Measurements from ENCODE around the gene SFXN5. TPM values are rescaled to one million over a fixed set of nuclear protein-coding genes. Genes with fewer than 3 reads are reported as not detected.
A peak's percentile ranks its signal among the peaks of the same experiment; 100 is the strongest.

The SFXN5 gene
- total RNA-seq, 1 donor from 2014 or later: 13.1 TPM

DNA sequence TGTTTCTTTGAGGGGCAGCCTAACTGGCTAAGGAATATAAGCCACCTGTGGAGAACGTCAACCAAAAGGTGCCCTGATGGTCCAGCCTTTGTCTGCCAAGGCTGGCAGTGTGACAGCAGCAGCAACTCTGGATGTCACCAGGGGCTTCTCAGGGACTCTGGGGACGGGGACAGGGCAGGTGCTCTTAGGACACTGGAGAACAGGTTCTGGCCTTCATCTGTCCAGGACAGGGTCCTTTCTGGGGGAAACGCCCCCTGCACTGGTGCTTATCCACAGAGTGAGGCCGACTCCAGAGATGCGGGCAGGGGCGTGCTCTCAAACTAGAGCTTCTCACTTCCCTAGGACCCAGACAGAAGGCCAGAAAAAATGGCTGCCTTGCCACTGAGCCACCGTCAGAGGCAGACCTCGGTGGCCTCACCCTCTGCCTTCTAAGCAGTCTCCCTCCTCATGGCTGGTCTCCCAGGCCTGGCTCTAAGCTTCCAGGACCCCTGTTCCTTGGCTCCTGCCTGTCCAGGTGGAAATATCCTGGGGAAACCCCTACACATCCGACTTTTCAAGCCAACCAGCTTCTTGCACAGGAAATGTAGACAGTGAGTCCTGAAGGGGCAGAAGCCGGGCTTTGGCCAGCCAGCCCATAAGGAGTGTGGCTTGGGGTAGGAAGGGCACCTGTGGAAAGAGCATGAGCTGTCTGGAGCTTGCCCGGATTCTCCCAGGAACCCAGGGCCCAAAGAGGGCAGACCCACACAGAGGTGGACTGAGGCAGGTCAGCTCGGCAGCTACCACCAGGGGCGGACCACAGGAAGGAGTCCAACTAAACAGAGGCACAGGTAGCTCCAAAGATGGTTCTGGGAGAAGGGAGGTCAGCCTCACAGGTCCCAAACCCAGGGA, 11.3 kb upstream of the SFXN5 start:
- DNase-seq (no peak), ATAC-seq (no peak)
- no peak overlapping the region for H3K27ac ChIP-seq
- H3K4me3 ChIP-seq: no peak overlapping the region
- H3K4me1 ChIP-seq: no peaks in the 10 kb centered on the region
- intact Hi-C loops (cut with DNase I): no loop called here
- peaks cover 7% of the 10 kb centered on the region for H3K36me3 ChIP-seq
- TF ChIP-seq, protein P1, sequence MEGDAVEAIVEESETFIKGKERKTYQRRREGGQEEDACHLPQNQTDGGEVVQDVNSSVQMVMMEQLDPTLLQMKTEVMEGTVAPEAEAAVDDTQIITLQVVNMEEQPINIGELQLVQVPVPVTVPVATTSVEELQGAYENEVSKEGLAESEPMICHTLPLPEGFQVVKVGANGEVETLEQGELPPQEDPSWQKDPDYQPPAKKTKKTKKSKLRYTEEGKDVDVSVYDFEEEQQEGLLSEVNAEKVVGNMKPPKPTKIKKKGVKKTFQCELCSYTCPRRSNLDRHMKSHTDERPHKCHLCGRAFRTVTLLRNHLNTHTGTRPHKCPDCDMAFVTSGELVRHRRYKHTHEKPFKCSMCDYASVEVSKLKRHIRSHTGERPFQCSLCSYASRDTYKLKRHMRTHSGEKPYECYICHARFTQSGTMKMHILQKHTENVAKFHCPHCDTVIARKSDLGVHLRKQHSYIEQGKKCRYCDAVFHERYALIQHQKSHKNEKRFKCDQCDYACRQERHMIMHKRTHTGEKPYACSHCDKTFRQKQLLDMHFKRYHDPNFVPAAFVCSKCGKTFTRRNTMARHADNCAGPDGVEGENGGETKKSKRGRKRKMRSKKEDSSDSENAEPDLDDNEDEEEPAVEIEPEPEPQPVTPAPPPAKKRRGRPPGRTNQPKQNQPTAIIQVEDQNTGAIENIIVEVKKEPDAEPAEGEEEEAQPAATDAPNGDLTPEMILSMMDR (IDR thresholded peaks at IDR 0.05): no peak
- H3K27me3 ChIP-seq: no peaks in the 10 kb centered on the region
- no peaks in the 10 kb centered on the region for H3K9me3 ChIP-seq

DNA sequence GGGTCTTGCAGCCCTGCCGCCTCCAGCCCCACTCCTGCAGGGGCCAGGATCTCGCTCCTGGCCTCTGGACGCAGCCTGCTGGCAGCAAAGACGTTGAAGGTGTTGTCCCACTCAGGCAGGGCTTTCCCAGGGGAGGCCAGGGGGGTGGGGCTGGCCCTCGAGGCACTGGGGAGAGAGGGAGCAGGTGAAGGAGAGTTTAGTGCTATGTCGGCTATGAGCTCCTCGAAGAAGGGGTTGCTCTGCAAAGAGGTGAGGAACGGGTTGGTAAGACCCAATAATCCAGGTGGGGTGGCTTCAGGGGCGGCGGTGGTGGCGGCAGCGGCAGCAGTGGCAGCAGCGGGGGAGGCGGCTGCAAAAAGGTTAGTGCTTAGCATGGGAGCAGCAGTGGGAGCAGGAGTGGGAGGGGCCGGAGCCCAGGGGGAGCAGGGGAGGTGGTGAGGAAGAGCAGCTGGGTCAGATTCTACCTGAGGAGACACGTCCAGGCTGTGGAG, 9.7 kb upstream of the SFXN5 start:
- H3K27me3 ChIP-seq: no peaks in the 10 kb centered on the region
- H3K36me3 ChIP-seq: no peaks in the 10 kb centered on the region
- no peak overlapping the region for H3K27ac ChIP-seq
- DNase-seq: no peak
- no peaks in the 10 kb centered on the region for H3K9me3 ChIP-seq
- no peak overlapping the region for H3K4me3 ChIP-seq
- ATAC-seq: no peak
- no peaks in the 10 kb centered on the region for H3K4me1 ChIP-seq
- intact Hi-C loops (cut with DNase I): no loop called here
- TF ChIP-seq, protein P1 (IDR thresholded peaks at IDR 0.05): no peak

DNA sequence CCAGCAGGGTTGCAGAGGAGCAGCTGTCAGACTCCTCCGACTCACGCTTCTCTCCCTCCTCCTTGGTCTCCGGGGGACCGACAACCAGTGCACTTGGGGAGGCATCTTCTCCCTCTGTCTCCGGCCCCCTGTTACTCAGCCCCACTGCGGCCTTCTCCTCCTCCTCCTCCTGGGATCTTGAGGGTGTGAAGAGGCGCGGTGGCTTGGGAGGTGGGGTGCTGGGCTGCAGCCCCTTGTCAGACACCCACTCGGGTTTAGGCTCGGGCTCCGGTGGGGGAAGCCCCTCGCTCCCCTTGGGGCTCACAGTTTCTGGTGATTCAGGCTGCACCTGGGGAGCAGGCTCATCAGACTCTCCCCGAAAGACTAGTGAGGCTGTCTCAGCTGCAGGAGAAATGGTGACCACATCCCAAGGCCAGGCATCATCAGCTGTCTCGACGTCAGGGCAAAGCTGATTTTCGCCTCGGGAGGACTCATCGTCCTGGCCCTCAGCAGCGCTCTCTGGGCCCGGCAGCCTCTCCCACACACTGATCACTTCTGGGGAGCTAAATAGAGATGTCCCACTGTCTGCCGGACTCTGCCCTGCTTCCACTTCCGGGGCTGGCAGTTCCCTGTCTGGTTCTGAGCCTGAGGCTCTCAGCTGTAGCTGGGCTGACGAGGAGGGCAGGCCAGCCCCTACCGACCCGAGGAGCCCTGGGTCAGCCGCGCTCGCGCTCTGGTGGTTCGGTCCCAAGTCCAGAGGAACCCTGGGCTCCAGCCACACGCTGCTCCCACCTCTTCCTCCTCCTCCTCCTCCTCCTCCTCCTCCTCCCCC, 9.0 kb upstream of the SFXN5 start:
- intact Hi-C loops (cut with DNase I): no loop called here
- DNase-seq: peak; percentile 56
- Histone ChIP-seq H3K9me3 (no peaks in the 10 kb centered on the region), H3K4me1 (no peaks in the 10 kb centered on the region), H3K27ac (no peak overlapping the region), H3K36me3 (no peaks in the 10 kb centered on the region), H3K4me3 (no peak overlapping the region), H3K27me3 (no peaks in the 10 kb centered on the region)
- TF ChIP-seq, protein P1 (IDR thresholded peaks at IDR 0.05): no peak
- ATAC-seq: no peak

DNA sequence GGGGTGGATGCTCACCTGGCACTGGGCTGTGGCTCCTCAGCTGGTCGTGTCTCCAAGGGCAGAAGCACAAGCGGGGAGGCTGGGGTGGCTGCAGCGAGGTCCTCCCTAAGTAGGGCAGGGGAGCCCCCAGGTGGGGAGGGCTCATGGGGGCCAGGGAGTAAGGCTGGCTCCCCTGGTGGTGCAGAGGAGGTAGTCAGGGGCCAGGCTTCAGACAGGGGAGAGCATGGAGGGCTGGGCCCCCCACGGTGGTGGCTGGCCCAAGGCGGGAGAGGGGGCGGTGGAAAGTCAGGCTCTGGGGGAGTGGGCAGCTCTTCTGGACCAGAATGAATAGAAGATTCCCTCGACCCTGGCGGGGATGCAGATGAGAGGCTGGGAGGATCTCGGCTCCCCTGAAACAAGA, 8.1 kb upstream of the SFXN5 start:
- H3K36me3 ChIP-seq: no peaks in the 10 kb centered on the region
- TF ChIP-seq, protein P1 (IDR thresholded peaks at IDR 0.05): no peak
- H3K27ac ChIP-seq: no peak overlapping the region
- no peak for ATAC-seq
- H3K9me3 ChIP-seq: no peaks in the 10 kb centered on the region
- no peaks in the 10 kb centered on the region for H3K27me3 ChIP-seq
- DNase-seq: peak; percentile 53
- H3K4me1 ChIP-seq: no peaks in the 10 kb centered on the region
- intact Hi-C loops (cut with DNase I): no loop called here
- no peak overlapping the region for H3K4me3 ChIP-seq

DNA sequence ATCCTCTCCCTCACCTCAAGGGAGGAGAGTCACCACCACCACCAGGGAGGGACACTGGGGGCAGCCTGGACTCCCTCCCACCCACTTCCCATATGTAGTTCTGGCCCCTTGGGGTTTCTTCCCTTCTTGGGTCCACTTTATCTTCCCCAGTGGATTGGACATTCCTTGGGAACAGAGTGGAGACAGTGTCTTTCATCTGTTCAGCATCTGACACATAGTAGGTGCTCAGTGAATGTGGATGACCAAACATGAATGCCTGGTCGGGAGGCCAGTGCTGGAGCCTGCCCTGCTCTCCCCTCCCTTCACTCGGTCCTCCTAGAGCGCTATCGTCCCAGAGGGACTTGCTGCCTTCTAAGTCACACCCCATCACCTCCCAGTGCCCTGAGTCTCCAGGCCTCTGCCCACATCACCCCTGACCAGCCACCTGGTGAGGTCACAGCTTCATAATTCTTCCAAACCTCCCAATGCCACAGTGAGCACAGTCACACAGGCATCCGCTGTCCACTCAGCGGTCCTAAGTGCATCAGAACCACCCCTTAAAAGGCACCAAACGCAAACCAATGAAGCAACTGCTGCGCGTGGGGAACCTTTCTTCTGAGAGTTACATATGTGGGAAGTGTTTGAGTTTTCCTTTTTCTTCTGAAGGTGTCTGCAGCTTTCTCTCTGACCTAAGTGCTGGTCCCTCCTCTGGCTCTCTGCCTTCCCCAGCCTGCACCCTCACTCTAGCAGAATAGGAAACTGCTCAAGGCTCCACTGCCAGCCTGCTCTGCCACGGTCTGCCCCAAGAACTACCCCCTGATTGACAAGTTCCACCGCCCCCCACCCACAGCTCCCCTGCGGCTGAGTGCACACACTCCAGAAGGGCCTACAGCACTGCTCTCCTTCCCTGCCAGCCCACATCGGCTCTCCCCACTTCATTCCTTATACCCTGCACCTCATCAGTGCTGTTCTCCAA, 7.2 kb upstream of the SFXN5 start:
- Histone ChIP-seq H3K27ac (no peak overlapping the region), H3K4me3 (no peak overlapping the region), H3K27me3 (no peaks in the 10 kb centered on the region), H3K9me3 (no peaks in the 10 kb centered on the region), H3K4me1 (no peaks in the 10 kb centered on the region), H3K36me3 (no peaks in the 10 kb centered on the region)
- TF ChIP-seq, protein P1 (IDR thresholded peaks at IDR 0.05): no peak
- intact Hi-C loops (cut with DNase I): no loop called here
- ATAC-seq: no peak
- peak; percentile 50 for DNase-seq
